HG03575 (cell line): ENCODE measurements around the gene TOMT.
"Not testable (repeated sequence)": the region's sequence is repeated elsewhere in the genome, so short reads cannot be mapped to it uniquely, and the experiment has no call there.

Experiments used
- ATAC-seq: cut with Tn5 transposase; IDR thresholded peaks from one replicate; pipeline ENCODE4 v1.9.1; 2021; ENCODE audit not compliant: unreplicated experiment, insufficient number of reproducible peaks, low FRiP score; ENCODE audit errors: extremely low read depth

Gene TOMT

DNA sequence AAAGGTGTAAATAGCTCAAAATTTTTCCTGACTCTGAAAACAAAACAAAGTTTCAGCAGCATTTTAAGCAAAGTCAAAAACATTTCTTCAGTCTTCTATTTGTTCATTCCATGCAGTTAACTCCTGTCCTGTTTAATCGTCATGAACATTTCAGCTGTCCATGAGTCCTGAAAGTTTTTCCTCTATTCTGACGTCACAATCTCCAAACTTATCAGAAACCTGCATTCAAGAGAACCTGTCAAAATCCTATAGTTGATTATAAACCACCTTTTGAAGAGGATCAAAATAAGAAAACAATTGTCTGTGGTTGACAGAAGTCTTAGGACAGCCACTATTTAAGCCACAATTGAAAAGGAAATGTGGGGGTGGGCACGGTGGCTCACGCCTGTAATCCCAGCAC lies 45.2 kb downstream of the TOMT start:
- no peak for ATAC-seq

DNA sequence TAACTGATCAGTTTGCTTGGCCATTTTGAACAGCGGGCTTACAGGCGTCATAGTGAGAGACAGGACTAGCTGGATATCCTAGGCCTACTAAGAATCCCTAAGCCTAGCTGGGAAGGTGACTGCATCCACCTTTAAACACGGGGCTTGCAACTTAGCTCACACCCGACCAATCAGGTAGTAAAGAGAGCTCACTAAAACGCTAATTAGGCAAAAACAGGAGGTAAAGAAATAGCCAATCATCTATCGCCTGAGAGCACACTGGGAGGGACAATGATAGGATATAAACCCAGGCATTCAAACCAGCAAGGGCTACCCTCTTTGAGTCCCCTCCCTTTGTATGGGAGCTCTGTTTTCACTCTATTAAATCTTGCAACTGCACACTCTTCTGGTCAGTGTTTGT lies 48.1 kb downstream of the TOMT start:
- ATAC-seq: not testable (repeated sequence)

DNA sequence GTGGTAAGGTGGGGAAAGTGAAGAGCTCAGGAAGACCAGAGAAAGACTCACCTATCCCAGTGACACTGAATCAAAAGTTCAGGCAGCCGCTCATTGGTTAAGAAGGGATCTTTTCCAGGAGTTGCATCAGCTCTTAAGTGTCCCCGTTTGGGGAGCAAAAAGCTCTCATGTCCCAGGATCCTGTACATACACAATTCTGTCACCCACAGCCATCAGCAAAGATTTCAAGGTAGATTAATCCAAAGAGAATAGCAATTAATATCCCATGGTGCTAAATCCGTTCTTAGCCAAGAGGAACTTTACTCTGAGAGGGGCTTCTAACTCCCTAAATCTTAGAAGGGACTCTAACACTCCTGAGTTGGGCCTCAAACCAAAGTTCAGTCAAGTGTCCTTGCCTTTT lies 49.1 kb downstream of the TOMT start:
- ATAC-seq: no peak

GRCh38 chr11:72155751-72156150 lies 50.0 kb downstream of the TOMT start:
- ATAC-seq: no peak

DNA sequence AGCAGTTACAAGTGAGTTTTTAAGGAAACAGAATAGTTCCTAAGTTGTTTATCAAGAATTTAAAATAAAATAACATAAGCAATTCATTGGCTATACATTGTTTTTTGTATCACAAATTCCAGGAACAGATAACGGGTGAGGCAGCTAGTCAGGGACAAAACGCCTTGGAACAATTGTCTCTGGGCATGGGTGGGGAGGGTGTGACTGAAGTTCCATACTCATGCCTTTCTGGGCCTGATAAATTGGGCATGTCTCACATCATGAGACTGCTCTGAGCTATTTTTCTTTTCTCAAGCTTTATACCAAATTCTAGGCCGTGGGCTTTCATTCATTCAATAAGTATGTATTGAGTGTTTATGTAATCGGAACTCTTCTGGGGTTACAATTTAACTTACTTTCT lies 51.4 kb downstream of the TOMT start:
- no peak for ATAC-seq
